ENCODE data around the gene TTC13.

Gene TTC13

DNA sequence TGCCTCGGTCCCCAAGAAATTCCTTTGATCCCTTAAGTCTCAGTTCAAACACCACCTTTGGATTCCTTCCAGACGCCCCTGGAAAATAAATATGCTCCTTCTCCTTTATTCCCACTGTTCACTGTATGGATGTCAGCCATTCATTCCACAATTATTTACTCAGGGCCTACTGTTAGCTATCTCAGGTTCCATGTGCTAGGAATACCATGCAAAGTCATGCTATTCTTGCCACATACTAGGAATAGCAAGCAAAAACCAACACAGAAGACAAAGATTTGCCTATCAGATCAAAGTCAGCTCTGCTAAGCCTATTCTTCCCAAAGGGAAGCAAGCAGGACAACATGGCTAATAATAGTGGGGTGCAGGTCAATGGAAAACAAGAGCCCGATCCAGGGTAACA, 29.8 kb downstream of the TTC13 start:
- no peak for TF ChIP-seq ZNF274 (IDR thresholded peaks at IDR 0.05; ENCODE audit: low read depth, low read length)
- H3K4me3 ChIP-seq (ENCODE audit: low read length), result no peak overlapping the region

DNA sequence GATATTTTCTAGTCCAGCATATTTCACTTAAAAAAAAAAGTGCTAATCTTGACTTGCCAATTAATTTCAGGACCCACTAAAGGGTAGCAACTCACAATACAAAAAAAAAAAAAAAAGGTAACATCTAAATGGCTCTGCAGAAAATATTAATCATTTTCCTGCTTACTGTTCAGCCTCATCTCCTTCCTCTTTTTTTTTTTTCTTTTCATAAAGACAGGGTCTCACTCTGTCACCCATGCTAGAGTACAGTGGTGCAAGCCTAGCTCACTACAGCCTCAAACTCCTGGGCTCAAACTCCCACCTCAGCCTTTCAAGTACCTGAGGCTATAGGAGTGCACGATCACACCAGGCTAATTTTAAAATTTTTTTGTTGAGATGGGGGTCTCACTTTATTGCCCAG, 30.4 kb downstream of the TTC13 start:
- no peak for TF ChIP-seq ZNF274 (IDR thresholded peaks at IDR 0.05; ENCODE audit: low read depth, low read length)
- H3K4me3 ChIP-seq (ENCODE audit: low read length), result no peak overlapping the region

DNA sequence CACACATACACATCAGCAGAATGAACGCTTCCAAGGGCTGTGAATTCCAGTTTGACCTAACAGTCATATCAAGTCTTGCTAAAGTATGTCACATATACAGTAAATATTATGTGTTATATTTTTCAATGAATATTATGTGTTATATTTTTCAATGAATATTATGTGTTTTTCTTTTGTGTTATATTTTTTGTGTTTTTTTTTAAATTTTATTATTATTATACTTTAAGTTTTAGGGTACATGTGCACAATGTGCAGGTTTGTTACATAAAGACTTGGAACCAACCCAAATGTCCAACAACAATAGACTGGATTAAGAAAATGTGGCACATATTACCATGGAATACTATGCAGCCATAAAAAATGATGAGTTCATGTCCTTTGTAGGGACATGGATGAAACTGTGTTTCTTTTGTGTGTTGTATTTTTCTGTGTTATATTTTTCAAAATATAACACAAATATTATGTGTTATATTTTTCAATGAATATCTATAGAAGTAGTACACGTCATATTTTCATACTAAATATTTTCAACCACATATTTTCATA, 35.5 kb downstream of the TTC13 start:
- no peak for TF ChIP-seq ZNF274 (IDR thresholded peaks at IDR 0.05; ENCODE audit: low read depth, low read length)

DNA sequence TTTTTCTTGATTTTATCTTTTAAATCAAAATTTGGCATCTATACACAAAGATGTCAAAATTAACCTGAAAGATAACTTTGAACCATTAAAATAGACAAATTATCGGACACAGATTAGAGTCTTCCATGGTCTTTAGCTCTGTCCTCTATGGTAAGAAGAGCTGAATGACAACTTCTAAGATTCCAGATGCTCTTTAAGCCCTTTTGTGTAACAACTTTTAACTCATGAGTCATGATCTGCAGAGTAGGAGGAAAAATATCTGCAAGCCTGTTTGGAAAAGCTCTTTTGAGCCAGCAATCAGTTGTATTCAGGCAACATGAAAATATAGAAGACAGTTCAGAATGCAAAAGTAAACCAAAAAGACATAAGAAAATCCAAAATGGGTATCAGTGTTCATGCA, 37.8 kb downstream of the TTC13 start:
- TF ChIP-seq ZNF274 (IDR thresholded peaks at IDR 0.05; ENCODE audit: low read depth, low read length), result no peak
- H3K4me3 ChIP-seq (ENCODE audit: low read length), result no peak overlapping the region

More for the DNA sequence above, 35.5 kb downstream of the TTC13 start:
- no peak overlapping the region for H3K4me3 ChIP-seq (ENCODE audit: low read length)

DNA sequence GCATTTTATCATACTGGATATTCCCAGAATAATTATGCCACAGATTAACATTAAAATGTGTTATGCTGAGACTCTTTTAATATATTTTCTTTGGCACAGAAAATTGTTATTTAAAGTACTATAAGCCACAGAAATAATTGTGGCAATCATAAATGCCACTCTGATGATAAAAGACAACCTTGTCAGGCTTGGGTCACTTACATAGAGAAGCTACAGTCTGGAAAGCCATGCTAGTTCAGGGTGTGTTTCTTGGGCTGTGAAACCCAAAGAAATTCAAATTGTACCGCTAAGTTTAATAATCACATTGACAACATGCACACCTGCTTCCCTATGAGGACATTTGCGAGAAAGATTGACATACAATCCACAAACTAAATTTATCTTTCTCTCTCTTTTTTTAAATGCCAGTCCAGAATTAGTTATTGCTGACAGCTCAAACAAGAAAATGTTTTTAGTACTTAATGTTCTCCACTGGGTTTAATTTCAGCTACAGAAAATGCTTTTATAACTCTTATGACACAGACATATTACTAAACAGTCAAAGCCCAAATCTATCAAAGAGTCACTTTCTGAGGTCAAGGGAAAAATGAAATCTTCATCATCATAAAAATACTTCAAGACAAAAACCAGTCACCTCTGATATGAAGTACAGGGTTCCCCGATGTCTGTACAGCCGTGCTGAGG, 38.7 kb downstream of the TTC13 start:
- H3K4me3 ChIP-seq (ENCODE audit: low read length), result no peak overlapping the region
- TF ChIP-seq ZNF274 (IDR thresholded peaks at IDR 0.05; ENCODE audit: low read depth, low read length), result no peak

DNA sequence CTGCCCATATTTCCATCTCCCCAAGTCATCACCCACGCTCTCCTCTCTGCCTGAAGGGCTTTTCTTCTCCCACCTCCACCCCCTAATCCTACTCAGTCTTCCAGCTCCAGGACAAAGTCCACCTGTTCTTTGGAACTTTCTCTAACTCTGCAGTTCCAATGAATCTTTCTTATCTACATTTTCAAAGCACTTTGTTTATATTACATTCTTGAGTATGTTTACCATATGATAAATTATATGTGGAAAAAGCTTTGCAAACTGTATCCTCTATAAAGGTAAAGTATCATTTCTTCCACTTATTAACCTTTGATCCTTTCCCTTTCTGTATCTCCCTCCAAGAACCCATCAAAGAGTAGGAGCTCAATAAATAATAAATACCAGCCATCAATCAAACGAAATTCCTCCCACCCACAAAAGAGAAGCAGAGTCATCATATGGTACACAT, 39.7 kb downstream of the TTC13 start:
- H3K4me3 ChIP-seq (ENCODE audit: low read length), result no peak overlapping the region
- no peak for TF ChIP-seq ZNF274 (IDR thresholded peaks at IDR 0.05; ENCODE audit: low read depth, low read length)

DNA sequence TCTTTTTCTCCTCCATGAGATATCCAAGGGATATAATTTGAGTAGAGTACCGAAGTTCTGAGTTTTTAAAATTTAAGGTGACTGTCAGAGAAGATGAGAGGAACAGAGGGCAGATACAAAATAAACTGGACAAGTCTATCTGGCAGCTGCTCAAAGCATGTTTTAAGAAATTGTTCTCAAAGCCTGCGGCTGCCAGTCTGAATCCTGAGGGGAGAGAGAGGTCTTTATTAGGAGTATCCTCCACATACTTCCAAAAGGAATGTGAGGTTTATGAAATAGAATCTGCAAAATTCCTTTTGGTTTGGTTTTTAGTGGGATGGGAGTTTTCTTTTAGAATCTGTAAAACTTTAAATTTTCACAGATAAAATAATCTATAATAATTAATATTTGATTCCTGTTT, 41.3 kb downstream of the TTC13 start:
- TF ChIP-seq ZNF274 (IDR thresholded peaks at IDR 0.05; ENCODE audit: low read depth, low read length), result no peak
- no peak overlapping the region for H3K4me3 ChIP-seq (ENCODE audit: low read length)

DNA sequence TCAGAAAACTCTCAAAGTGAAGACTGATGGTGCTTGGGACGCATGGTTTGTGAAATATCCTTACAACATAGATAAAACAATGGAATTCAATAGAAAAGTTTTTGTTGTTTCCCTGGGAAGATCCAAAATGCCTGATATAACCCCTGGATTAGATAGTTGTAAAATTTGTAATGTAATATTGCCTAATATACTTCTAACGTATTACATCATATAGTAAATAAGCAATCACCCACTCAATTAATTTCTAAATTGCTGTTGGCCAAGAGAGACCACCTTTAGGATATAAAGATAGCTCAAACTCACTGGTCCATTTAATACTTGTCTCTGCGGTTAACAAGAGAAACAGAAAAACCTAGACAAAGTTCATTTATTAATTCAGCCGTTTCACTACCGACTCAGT, 42.2 kb downstream of the TTC13 start:
- no peak for TF ChIP-seq ZNF274 (IDR thresholded peaks at IDR 0.05; ENCODE audit: low read depth, low read length)
- no peak overlapping the region for H3K4me3 ChIP-seq (ENCODE audit: low read length)

DNA sequence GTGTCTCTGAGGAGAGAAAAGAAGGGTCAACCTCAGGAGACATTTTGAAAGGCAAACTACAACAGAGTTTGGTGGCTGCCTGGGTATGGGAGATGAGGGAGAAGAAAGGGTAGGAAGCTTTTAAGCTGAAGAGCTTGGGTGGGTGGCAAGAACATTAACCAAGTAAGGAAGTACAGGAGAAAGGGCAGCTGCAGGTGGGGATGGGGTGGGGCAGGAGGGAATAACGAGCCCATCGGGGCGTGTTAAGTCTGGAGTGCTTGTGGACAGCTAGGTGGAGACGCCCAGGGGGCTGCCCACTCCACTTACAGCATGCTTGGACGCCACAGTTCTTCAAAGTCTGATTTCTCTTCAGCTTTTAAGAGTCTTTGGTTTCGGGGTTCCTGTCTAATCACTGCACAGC, 42.8 kb downstream of the TTC13 start:
- no peak overlapping the region for H3K4me3 ChIP-seq (ENCODE audit: low read length)
- TF ChIP-seq ZNF274 (IDR thresholded peaks at IDR 0.05; ENCODE audit: low read depth, low read length), result no peak

DNA sequence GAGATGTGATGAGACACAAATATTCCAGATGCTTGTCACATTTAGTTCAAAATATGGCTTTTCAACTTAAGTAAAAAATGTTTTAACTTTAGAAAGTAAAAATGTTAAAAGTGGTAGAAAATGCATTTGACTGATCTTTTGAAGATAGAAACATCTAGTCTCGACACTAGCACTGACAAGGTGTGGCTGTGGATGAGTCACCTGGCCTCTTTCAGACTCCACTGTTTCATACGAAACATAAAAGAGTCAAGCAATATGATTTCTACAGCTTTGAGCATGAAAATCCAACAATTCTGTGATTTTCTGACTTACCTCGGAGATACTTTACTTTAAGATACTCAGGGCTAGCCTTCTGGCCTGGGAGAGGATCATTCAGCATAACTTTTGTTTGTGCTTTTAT, 47.7 kb downstream of the TTC13 start:
- TF ChIP-seq ZNF274 (IDR thresholded peaks at IDR 0.05; ENCODE audit: low read depth, low read length), result no peak
- H3K4me3 ChIP-seq (ENCODE audit: low read length), result no peak overlapping the region

DNA sequence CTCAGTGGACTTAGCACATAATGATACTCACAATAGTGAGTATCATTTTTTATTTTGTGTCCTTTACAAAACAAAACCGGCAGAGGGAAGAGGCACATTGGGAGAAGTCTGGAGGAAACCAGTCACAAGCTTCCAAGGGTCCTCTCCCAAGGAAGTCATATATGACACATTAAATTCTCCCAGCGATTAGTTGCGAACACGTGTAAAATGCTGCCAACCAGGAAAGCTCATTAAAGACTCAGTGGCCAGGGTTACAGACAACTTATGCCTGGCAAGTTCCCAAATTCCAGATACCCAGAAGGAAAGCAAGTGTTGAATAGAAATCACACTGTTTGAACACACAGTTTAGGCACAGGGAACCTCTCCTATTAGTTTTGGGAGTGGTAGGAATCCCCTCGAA, 52.5 kb downstream of the TTC13 start:
- no peak for TF ChIP-seq ZNF274 (IDR thresholded peaks at IDR 0.05; ENCODE audit: low read depth, low read length)
- no peak overlapping the region for H3K4me3 ChIP-seq (ENCODE audit: low read length)

DNA sequence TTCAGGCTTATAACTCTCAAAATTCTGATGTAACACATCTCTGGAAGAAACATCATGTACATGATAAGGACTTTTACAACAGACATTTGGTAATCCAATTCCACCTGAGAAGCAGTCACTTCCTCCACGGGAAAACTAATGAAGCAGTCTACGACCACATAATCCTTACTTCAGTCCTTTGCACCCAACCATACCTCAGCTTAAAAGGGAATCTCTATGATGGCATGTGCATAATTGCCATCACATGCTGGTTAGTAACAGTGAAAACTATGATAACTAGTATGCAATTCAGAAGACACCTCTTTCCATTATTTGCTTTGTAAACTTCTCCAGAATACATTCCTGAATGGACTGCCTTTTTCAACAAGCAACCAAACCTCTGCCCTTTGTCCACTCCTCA, 53.1 kb downstream of the TTC13 start:
- TF ChIP-seq ZNF274 (IDR thresholded peaks at IDR 0.05; ENCODE audit: low read depth, low read length), result no peak

DNA sequence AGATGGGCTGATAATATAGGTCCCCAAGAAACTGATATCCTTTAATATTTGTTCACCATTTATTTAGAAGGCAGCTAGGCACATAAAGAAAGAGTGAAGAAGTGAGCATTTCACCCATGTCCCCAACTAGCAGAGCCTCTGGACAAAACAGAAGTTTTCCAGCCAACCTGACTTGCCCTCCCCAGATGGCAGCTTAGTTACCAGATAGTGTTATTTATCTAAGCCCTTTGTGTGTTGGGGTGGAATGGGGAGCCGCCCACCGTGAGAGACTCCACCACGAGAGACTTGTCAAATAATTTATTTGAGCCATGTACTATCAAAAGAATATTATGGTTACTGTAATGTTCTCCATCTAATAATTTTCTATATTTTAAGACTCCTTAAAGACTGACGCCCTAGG, 55.5 kb downstream of the TTC13 start:
- no peak overlapping the region for H3K4me3 ChIP-seq (ENCODE audit: low read length)
- TF ChIP-seq ZNF274 (IDR thresholded peaks at IDR 0.05; ENCODE audit: low read depth, low read length), result no peak

More for the DNA sequence above, 53.1 kb downstream of the TTC13 start:
- H3K4me3 ChIP-seq (ENCODE audit: low read length), result no peak overlapping the region

DNA sequence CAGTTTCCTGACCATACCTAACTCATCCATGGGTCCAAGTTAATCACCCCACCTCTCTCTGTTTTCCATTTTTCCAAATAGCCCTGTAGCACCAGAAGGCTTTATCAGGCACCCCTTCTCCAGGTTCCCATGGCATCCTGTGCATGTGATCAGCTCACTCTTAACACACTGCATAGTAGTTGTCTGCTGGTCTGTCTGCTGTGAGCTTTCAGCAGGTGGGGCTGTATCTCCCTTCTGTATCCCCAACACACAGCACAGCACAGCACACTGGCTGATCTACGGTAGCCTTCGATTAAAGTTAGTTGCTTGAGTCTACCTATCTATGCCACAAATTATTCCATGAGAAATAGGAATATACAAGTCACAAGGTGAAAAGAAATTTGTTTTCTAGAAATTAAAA, 56.0 kb downstream of the TTC13 start:
- no peak for TF ChIP-seq ZNF274 (IDR thresholded peaks at IDR 0.05; ENCODE audit: low read depth, low read length)
- no peak overlapping the region for H3K4me3 ChIP-seq (ENCODE audit: low read length)

DNA sequence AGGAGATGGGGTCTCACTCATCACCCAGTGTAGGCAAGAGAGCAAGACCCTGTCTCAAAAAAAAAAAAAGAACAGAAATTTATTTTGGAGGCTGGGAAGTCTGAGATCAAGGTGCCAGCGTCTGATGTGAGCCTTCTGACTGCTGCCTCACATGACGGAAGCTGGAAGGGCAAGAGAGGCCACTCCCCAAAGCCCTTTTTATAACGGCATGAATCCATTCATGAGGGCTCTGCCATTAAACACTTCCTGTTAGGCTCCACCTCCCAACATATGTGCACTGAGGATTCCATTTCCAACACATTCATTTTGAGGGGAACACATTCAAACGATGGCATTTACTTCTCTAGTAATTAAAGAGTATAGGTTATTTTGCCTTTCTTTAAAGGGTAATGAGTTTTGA, 59.5 kb downstream of the TTC13 start:
- no peak overlapping the region for H3K4me3 ChIP-seq (ENCODE audit: low read length)
- TF ChIP-seq ZNF274 (IDR thresholded peaks at IDR 0.05; ENCODE audit: low read depth, low read length), result no peak
